NCI-H226 (cell line): Measurements from ENCODE around the gene MED17.
"Not testable (repeated sequence)": the region's sequence is repeated elsewhere in the genome, so short reads cannot be mapped to it uniquely, and the experiment has no call there.

Source experiments
- DNase-seq: peaks from one replicate; pipeline ENCODE4 v3.0.0-alpha.2; 2015

Gene MED17

GRCh38 chr11:93784145-93784934, at the start of gene MED17:
Gene MED17 (plus strand): TSS chr11:93784282. CDS start chr11:93784514, 232 bp downstream.
- DNase-seq: peak; percentile 92

- DNase-seq: no peak
Measured at GRCh38 chr11:93734427-93735222, 49.5 kb upstream of the MED17 start.

- DNase-seq: no peak
Measured at GRCh38 chr11:93735627-93736026, 48.5 kb upstream of the MED17 start.

- DNase-seq: no peak
Measured at GRCh38 chr11:93736129-93736528, 48.0 kb upstream of the MED17 start.

GRCh38 chr11:93737904-93738612, 46.0 kb upstream of the MED17 start:
- DNase-seq: no peak

GRCh38 chr11:93738647-93739081, 45.4 kb upstream of the MED17 start:
- no peak for DNase-seq

- DNase-seq: peak; percentile 31
Measured at GRCh38 chr11:93740031-93740729, 43.9 kb upstream of the MED17 start.

GRCh38 chr11:93740730-93741093, 43.4 kb upstream of the MED17 start:
- DNase-seq: peak; percentile 41

- peak; percentile 93 for DNase-seq
Measured at GRCh38 chr11:93741094-93741881, 42.8 kb upstream of the MED17 start, which contains the start of the genes C11orf54 and TAF1D. Gene C11orf54 (plus strand): TSS chr11:93741672. CDS start chr11:93747394, 5,722 bp downstream. Gene TAF1D (minus strand): TSS chr11:93741495. CDS start chr11:93739304, 2,191 bp downstream.

- peak; percentile 58 for DNase-seq
Measured at GRCh38 chr11:93741882-93742226, 42.2 kb upstream of the MED17 start.

- no peak for DNase-seq
Measured at GRCh38 chr11:93743291-93743690, 40.8 kb upstream of the MED17 start.

GRCh38 chr11:93744669-93745004, 39.4 kb upstream of the MED17 start:
- no peak for DNase-seq

GRCh38 chr11:93745005-93745755, 38.9 kb upstream of the MED17 start:
- not testable (repeated sequence) for DNase-seq

- no peak for DNase-seq
Measured at GRCh38 chr11:93746101-93746500, 38.0 kb upstream of the MED17 start.

GRCh38 chr11:93747122-93747521, 37.0 kb upstream of the MED17 start:
- no peak for DNase-seq

GRCh38 chr11:93751001-93751400, 33.1 kb upstream of the MED17 start:
- no peak for DNase-seq

GRCh38 chr11:93753241-93753640, 30.8 kb upstream of the MED17 start:
- no peak for DNase-seq

GRCh38 chr11:93756748-93757147, 27.3 kb upstream of the MED17 start:
- DNase-seq: no peak

GRCh38 chr11:93757301-93757700, 26.8 kb upstream of the MED17 start:
- DNase-seq: no peak

GRCh38 chr11:93757924-93758865, 25.9 kb upstream of the MED17 start:
- DNase-seq: no peak
